ENCODE data around the gene TPSB2. TPM values are rescaled to one million over a fixed set of nuclear protein-coding genes. Genes with fewer than 3 reads are reported as not detected.
"Not testable (repeated sequence)": the region's sequence is repeated elsewhere in the genome, so short reads cannot be mapped to it uniquely, and the experiment has no call there.

The TPSB2 gene
- total RNA-seq, 4 donors from 2014 or later, result 4.1 to 108 (median 29.0) TPM

DNA sequence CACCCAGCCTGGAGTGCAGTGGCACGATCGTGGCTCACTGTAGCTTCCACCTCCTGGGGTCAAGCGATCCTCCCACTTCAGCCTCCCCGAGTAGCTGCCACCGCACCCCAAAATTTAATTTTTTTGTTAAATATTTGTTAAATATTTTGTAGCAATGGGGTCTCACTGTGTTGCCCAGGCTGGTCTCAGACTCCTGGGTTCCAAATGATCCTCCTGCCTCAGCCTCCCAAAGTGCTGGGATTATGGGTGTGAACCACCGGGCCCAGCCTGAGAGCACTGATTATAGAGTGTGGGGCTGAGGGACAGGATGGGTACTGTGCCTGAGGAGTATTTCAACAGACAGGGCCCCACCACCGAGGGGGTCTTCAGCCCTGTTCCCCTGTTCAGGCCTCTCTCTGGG lies 40.5 kb downstream of the TPSB2 start:
- Histone ChIP-seq H3K9me3 (no peaks in the 10 kb centered on the region), H3K4me1 (no peaks in the 10 kb centered on the region), H3K27me3 (no peaks in the 10 kb centered on the region), H3K4me3 (no peak overlapping the region), H3K27ac (no peak overlapping the region), H3K36me3 (no peaks in the 10 kb centered on the region)
- DNase-seq, result no peak
- intact Hi-C loops (cut with DNase I; ENCODE audit: low total_unique reads), result no loop called here
- TF ChIP-seq POLR2A (IDR thresholded peaks at IDR 0.05), result no peak
- TF ChIP-seq CTCF (IDR thresholded peaks at IDR 0.05), result no peak

- TF ChIP-seq CTCF (IDR thresholded peaks at IDR 0.05), result no peak
- no peak for TF ChIP-seq POLR2A (IDR thresholded peaks at IDR 0.05)
- Histone ChIP-seq H3K27me3 (no peaks in the 10 kb centered on the region), H3K9me3 (no peaks in the 10 kb centered on the region), H3K4me1 (peaks cover 0 to 7% of the 10 kb centered on the region in 2 donors), H3K36me3 (no peaks in the 10 kb centered on the region), H3K27ac (no peak overlapping the region), H3K4me3 (no peak overlapping the region)
- DNase-seq, result peak in 1 of 2 donors; percentile 50
- intact Hi-C loops (cut with DNase I; ENCODE audit: low total_unique reads), result no loop called here
Measured at GRCh38 chr16:1188432-1189189, 41.4 kb downstream of the TPSB2 start.

- DNase-seq; H3K27me3 ChIP-seq; H3K9me3 ChIP-seq; intact Hi-C loops (cut with DNase I; ENCODE audit: low total_unique reads); H3K4me3 ChIP-seq; H3K36me3 ChIP-seq; H3K27ac ChIP-seq: not testable (repeated sequence)
- peaks cover 0 to 27% of the 10 kb centered on the region in 2 donors for H3K4me1 ChIP-seq
Measured at GRCh38 chr16:1185460-1186207, 44.4 kb downstream of the TPSB2 start.

DNA sequence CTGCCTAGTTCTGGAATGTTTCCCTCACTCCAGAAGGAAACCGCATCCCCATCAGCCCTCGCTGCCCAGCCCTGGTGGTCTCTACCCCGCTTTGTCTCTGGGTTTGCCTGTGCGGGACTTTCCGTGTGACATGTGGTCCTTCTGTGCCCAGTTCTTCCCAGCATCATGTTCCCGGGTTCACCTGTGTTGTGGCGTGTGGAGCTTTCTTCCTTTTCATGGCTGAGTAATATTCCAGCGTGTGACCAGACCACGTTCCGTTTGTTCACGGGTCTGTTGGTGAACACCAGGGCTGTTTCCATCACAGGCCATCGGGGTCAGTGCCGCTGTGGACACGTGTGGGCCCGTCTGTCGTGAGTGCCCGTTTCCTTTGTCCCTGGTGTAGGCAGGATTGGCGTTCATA lies 45.0 kb downstream of the TPSB2 start:
- TF ChIP-seq CTCF (IDR thresholded peaks at IDR 0.05) (no peak), POLR2A (IDR thresholded peaks at IDR 0.05) (no peak)
- no peaks in the 10 kb centered on the region for H3K27me3 ChIP-seq
- H3K4me3 ChIP-seq, result no peak overlapping the region
- peaks cover 0 to 31% of the 10 kb centered on the region in 2 donors for H3K4me1 ChIP-seq
- H3K9me3 ChIP-seq, result no peaks in the 10 kb centered on the region
- no peaks in the 10 kb centered on the region for H3K36me3 ChIP-seq
- no peak overlapping the region for H3K27ac ChIP-seq
- no peak for DNase-seq
- intact Hi-C loops (cut with DNase I; ENCODE audit: low total_unique reads), result no loop called here

GRCh38 chr16:1184156-1184868 lies 45.7 kb downstream of the TPSB2 start:
- Histone ChIP-seq H3K36me3 (no peaks in the 10 kb centered on the region), H3K27ac (peak overlapping the region in 1 of 2 donors; percentile 86), H3K4me3 (no peak overlapping the region), H3K27me3 (no peaks in the 10 kb centered on the region), H3K4me1 (peaks cover 0 to 31% of the 10 kb centered on the region in 2 donors), H3K9me3 (no peaks in the 10 kb centered on the region)
- TF ChIP-seq POLR2A (IDR thresholded peaks at IDR 0.05) (no peak), CTCF (IDR thresholded peaks at IDR 0.05) (peak in 2 of 4 experiments; percentile 6 to 13)
- peak; percentile 43 for DNase-seq
- intact Hi-C loops (cut with DNase I; ENCODE audit: low total_unique reads), result no loop called here
